HepG2 (cell line): ENCODE data around the gene AJUBA. TPM values are rescaled to one million over a fixed set of nuclear protein-coding genes. Genes with fewer than 3 reads are reported as not detected.

Source experiments
- ATAC-seq: fragments of 200-7000 bp; cut with Tn5 transposase; 3 replicates; pipeline ENCODE4 v1.9.1; 2020; ENCODE audit warnings: mild to moderate bottlenecking, moderate library complexity
- BruUV-seq: library from RNA; stranded (reverse); fragments of 400-500 nt; replicated peaks from 2 replicates; lab custom pipeline; 2021; lab: Mats Ljungman, UMichigan
- CTCF ChIA-PET: fragments of 300-600 bp; formaldehyde crosslinking; extraction: SDS; loops from one replicate; lab custom pipeline; 2021; ENCODE audit warnings: low total read pairs, inconsistent platforms, low intra/inter-chr PET ratio; lab: Yijun Ruan, JAX
- POLR2A ChIA-PET: fragments of 350-600 bp; sonication (Branson Sonifier 250); formaldehyde crosslinking; loops from one replicate; lab custom pipeline; 2020; ENCODE audit warnings: antibody characterized with exemption, inconsistent platforms; lab: Yijun Ruan, JAX
- DNase-seq: peaks from one replicate; pipeline ENCODE4 v3.0.0-alpha.2; 2015; ENCODE audit warnings: low spot score
- FAIRE-seq: peaks from 3 replicates; lab custom pipeline; 2011; peaks lifted over from hg19 to GRCh38; lab: Jason Lieb, UNC
- H2AFZ ChIP-seq: one replicate; pipeline ENCODE4 v1.6.1; 2011; ENCODE audit warnings: low read length, inconsistent platforms
- H3K27ac ChIP-seq: fragments of 300-600 bp; 3 replicates; pipeline ENCODE4 v1.8.0; 2011; ENCODE audit warnings: mixed run types, mild to moderate bottlenecking, mixed read lengths, low read length, inconsistent platforms; ENCODE audit not compliant: insufficient read depth; ENCODE audit errors: extremely low read length
- H3K27me3 ChIP-seq, 2 experiments: fragments of 200-600 bp in 1 of 2; 2 replicates in 1 of 2; 3 replicates in 1 of 2; pipeline versions ENCODE4 v1.6.0 to v1.8.0; 2011; ENCODE audit warnings: low read length in 2 of 2, mild to moderate bottlenecking in 2 of 2, moderate library complexity in 2 of 2, inconsistent platforms in 1 of 2; ENCODE audit not compliant: insufficient read depth in 2 of 2, control insufficient read depth in 1 of 2
- H3K36me3 ChIP-seq, 2 experiments: fragments of 200-600 bp in 1 of 2; replicated peaks in 1 of 2; 2 replicates in 1 of 2; 3 replicates in 1 of 2; pipeline versions ENCODE4 v1.5.1 to v1.8.0; 2011; ENCODE audit warnings: low read length in 2 of 2, inconsistent platforms in 1 of 2; ENCODE audit not compliant: insufficient read depth in 2 of 2, control insufficient read depth in 1 of 2
- H3K4me1 ChIP-seq: 2 replicates; pipeline ENCODE4 v1.5.1; 2012; ENCODE audit warnings: low read length, inconsistent platforms; ENCODE audit not compliant: insufficient read depth
- H3K4me2 ChIP-seq: 2 replicates; pipeline ENCODE4 v1.6.0; 2011; ENCODE audit warnings: low read depth, low read length, inconsistent platforms
- H3K4me3 ChIP-seq, 3 experiments: fragments of 200-600 bp in 1 of 3; sonication (generic), shearing (Covaris generic) in 1 of 3; replicated peaks in 1 of 3; 2 replicates each; pipeline ENCODE4 v1.5.1; 2011 to 2016; ENCODE audit warnings: low read length in 3 of 3, inconsistent platforms in 2 of 3, low read depth in 2 of 3, mild to moderate bottlenecking in 2 of 3, control low read depth in 1 of 3, mixed read lengths in 1 of 3; ENCODE audit not compliant: insufficient read depth in 1 of 3
- H3K79me2 ChIP-seq: one replicate; pipeline ENCODE4 v1.6.1; 2011; ENCODE audit warnings: low read length, inconsistent platforms; ENCODE audit not compliant: insufficient read depth
- H3K9ac ChIP-seq: 2 replicates; pipeline ENCODE4 v1.6.0; 2011; ENCODE audit warnings: mild to moderate bottlenecking, low read depth, low read length, inconsistent platforms; ENCODE audit not compliant: insufficient read depth
- H3K9me3 ChIP-seq: 2 replicates; pipeline ENCODE4 v1.5.1; 2012; ENCODE audit warnings: mild to moderate bottlenecking, low read length
- H4K20me1 ChIP-seq: 2 replicates; pipeline ENCODE4 v1.6.0; 2011; ENCODE audit warnings: inconsistent platforms, mild to moderate bottlenecking, low read length, moderate library complexity; ENCODE audit not compliant: insufficient read depth
- ELF3 ChIP-seq: IDR thresholded peaks from 2 replicates; pipeline ENCODE4 v1.6.1; 2016; ENCODE audit warnings: missing genetic modification reagents, missing compliant biosample characterization
- EP300 ChIP-seq, 3 experiments: sonication (generic) in 1 of 3; formaldehyde crosslinking in 1 of 3; IDR thresholded peaks; 2 replicates each; pipeline versions ENCODE4 v1.5.1 to v1.6.1; 2011 to 2020; ENCODE audit warnings: low read depth in 2 of 3, low read length in 2 of 3, borderline replicate concordance in 1 of 3, improper control_type of control experiment in 1 of 3, mild to moderate bottlenecking in 1 of 3, missing genetic modification reagents in 1 of 3, moderate library complexity in 1 of 3
- GZF1 ChIP-seq: sonication (generic); formaldehyde crosslinking; IDR thresholded peaks from 2 replicates; pipeline ENCODE4 v1.5.1; 2020; ENCODE audit warnings: mild to moderate bottlenecking, missing genetic modification reagents
- HHEX ChIP-seq: IDR thresholded peaks from 2 replicates; pipeline ENCODE4 v1.6.1; 2016; ENCODE audit warnings: control low read depth
- KAT8 ChIP-seq: IDR thresholded peaks from 2 replicates; pipeline ENCODE4 v1.6.1; 2016; ENCODE audit warnings: missing genetic modification reagents, missing compliant biosample characterization
- KMT2A ChIP-seq: sonication (generic); formaldehyde crosslinking; IDR thresholded peaks from 2 replicates; pipeline ENCODE4 v1.4.0; 2020; ENCODE audit warnings: missing genetic modification reagents
- RFX1 ChIP-seq: fragments of 450-650 bp; IDR thresholded peaks from 2 replicates; pipeline ENCODE4 v1.6.1; 2017
- RORA ChIP-seq: sonication (generic); formaldehyde crosslinking; IDR thresholded peaks from 2 replicates; pipeline ENCODE4 v1.5.0; 2020; ENCODE audit warnings: mild to moderate bottlenecking, missing genetic modification reagents, moderate library complexity
- SIX4 ChIP-seq: sonication (generic); formaldehyde crosslinking; IDR thresholded peaks from 2 replicates; pipeline ENCODE4 v1.4.0; 2020; ENCODE audit warnings: missing genetic modification reagents
- SOX13 ChIP-seq, 3 experiments: fragments of 450-650 bp in 1 of 3; sonication (generic) in 1 of 3; formaldehyde crosslinking in 1 of 3; IDR thresholded peaks in 2 of 3; conservative IDR thresholded peaks in 1 of 3; 2 replicates each; pipeline versions ENCODE4 v1.5.0 to v1.6.1; 2016 to 2020; ENCODE audit warnings: antibody characterized with exemption in 1 of 3, mild to moderate bottlenecking in 1 of 3, missing compliant biosample characterization in 1 of 3, missing genetic modification reagents in 1 of 3, moderate library complexity in 1 of 3
- ZBTB3 ChIP-seq: sonication (generic); formaldehyde crosslinking; IDR thresholded peaks from 2 replicates; pipeline ENCODE4 v1.4.0; 2020; ENCODE audit warnings: low read depth, mild to moderate bottlenecking, moderate library complexity, missing genetic modification reagents, borderline replicate concordance
- ZNF136 ChIP-seq: sonication (generic); formaldehyde crosslinking; IDR thresholded peaks from 2 replicates; pipeline ENCODE4 v1.8.1; 2022; ENCODE audit warnings: low read depth, mild to moderate bottlenecking, moderate library complexity, missing genetic modification reagents
- ZNF317 ChIP-seq: sonication (generic); formaldehyde crosslinking; IDR thresholded peaks from 2 replicates; pipeline ENCODE4 v1.5.0; 2020; ENCODE audit warnings: mild to moderate bottlenecking, missing genetic modification reagents
- ZNF792 ChIP-seq: IDR thresholded peaks from 2 replicates; pipeline ENCODE4 v1.6.1; 2016
- WGBS: methylation state at CpG from one replicate; pipeline ENCODE4 v1.1.6; 2017; ENCODE audit warnings: low lambda C conversion rate; 5-methylcytosine and 5-hydroxymethylcytosine counted together
- in situ Hi-C: cut with HindIII; loops from 2 replicates; pipeline ENCODE4 v1.10.0; 2017; ENCODE audit warnings: low pct_unique_long_range_greater_than_20kb; ENCODE audit not compliant: extremely low pct_ligation_motif_present
- intact Hi-C: fragments of 100-400 bp; cut with micrococcal nuclease; formaldehyde crosslinking; loops from one replicate; pipeline ENCODE4 v1.10.0; 2022; ENCODE audit not compliant: unreplicated experiment
- polyA plus RNA-seq, 8 experiments: library from polyadenylated mRNA; depleted of rRNA in 3 of 8; stranded (reverse) in 7 of 8; unstranded in 1 of 8; fragments of >200 nt; fragmentation: Illumina TruSeq in 4 of 8; extraction: Trizol in 4 of 8; gene quantifications; 2 replicates each; pipeline versions ENCODE4 v1.2.1 to v1.2.3, GENCODE V29; 2011 to 2016; ENCODE audit warnings: low read depth in 4 of 8, missing spikeins in 1 of 8, mixed read lengths in 1 of 8; ENCODE audit not compliant: insufficient read depth in 1 of 8
- total RNA-seq, 5 experiments: library from RNA; depleted of rRNA; stranded (reverse); fragments of >200 nt; fragmentation: Illumina TruSeq; extraction: Trizol; gene quantifications; 2 replicates each; pipeline ENCODE4 v1.2.3, GENCODE V29; 2016; ENCODE audit warnings: low read depth in 1 of 5
- TF ChIP-seq, protein P1 (sequence below): sonication (generic); formaldehyde crosslinking; conservative IDR thresholded peaks from 2 replicates; pipeline ENCODE4 v1.8.0; 2022; ENCODE audit warnings: low read depth, missing genetic modification reagents

Gene AJUBA
- total and polyA plus RNA-seq, 2 of the 13 experiments (the other 11 are each of a cell fraction or from before 2014, with no cell fraction given): 157 to 241 TPM

DNA sequence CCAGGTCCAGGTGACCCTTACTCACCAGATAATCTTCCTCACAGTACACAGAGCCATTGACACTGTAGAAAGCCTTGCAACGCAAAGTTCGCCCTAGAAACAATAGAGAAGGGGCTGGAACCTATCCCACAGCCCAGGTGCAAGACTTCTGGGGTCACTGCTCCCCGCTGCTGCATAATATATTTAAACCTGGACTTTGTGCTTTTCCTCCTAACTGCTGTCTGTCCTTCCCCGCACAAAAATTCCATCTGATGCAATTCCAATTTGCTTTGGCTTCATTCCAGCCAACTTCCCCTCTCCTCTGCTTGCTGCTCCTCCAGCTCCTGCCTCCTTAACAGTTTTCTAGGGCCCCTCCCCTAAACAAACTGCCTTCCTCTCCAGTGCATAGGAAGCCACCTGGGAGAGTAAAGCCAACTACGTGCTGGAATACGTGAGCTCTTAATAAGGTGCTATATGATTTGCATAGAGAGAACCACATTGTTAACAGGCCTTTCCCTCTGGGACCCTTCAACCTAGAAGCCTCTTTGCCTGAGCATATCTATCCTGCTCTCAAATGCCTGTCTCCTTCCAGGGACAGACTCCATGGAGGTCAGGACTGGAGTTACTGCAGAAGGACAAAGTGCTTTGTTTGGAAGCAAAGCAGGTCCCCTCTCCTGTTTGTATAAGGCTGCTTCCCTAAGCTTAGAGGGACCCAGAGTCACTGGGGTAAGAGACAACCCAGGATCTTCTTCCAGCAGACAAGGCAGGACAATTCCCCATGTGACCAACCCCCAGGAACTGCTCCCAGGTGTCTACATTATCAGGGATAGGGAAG is 5.5 kb downstream of the AJUBA start (continued):
- TF ChIP-seq ZBTB3 (CRISPR knock-in tag) (0 out of 2 replicates have a peak, but pooled peaks have one; percentile 53), ZNF136 (CRISPR knock-in tag) (peak; percentile 76; the same call in 1 of the 2 replicates), KAT8 (CRISPR knock-in tag) (peak; percentile 89), ZNF792 (CRISPR knock-in tag) (peak; percentile 68), KMT2A (no peak; the same call in 1 of the 2 replicates), RORA (CRISPR knock-in tag) (no peak), SIX4 (peak; percentile 83), RFX1 (no peak), GZF1 (CRISPR knock-in tag) (peak; percentile 70; the same call in 1 of the 2 replicates)

DNA sequence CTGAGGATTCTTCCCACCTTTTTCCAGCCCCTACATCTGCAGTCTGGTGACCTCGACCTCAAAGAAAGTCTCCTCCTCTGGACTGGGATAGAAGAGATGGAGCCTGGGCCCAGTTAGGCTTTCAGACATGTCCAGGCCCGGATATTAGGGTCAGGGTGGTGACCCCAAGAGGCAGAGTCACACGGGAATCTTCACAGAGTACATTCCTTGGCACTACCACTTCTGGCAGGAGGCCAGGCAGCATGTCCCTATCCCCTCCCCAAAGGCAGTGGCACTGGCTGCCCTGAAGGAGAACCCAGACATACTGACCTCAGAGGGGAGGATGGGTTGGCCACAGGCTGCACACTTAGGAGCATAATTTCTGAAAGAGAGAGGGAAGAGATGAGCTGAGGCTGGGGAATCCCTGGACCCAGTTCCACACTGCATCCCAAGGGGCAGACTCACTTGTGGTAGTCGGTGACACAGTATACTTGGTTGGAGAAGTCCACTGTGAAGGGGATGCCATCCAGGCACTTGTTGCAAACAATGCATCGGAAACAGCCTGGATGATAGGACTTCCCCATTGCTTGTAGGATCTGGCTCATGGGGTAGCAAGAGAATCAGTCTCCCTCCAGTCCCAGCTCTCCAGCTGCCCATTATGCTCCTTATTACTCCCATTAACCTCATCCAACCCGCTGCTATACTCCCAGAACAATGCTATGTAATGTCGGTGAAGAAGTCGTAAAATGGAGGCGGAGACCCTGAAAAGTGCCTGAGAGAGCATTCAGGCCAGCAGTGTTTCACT is 7.6 kb downstream of the AJUBA start:
- no TSS peak for BruUV-seq
- Histone ChIP-seq H3K4me3 (0 out of 6 replicates have a peak overlapping the region, but pooled peaks of 1 of the 3 experiments have one; percentile 1), H3K4me1 (peaks cover 78% of the 10 kb centered on the region), H3K9ac (peak overlapping the region; percentile 21), H3K9me3 (no peaks in the 10 kb centered on the region), H3K79me2 (peaks cover 55% of the 10 kb centered on the region), H2AFZ (no peak overlapping the region), H4K20me1 (peaks cover 22% of the 10 kb centered on the region), H3K27me3 (no peaks in the 10 kb centered on the region), H3K27ac (peak overlapping the region; percentile 97), H3K36me3 (peaks cover 36 to 58% of the 10 kb centered on the region in 2 experiments), H3K4me2 (peak overlapping the region; percentile 39)
- WGBS: 89% methylated on average over 9 of the region's 9 CpGs
- no peak for FAIRE-seq
- POLR2A ChIA-PET: interaction anchor here (0.9 to 26.8 kb wide), 8 partner anchors 2 to 94 kb away, joined by 3 to 1670 read pairs (median 50); partner anchors contain the start of genes AJUBA, CDH24, HAUS4 and PSMB5
- intact Hi-C loops: no loop called here
- CTCF ChIA-PET: interaction anchor here (1.7 to 5.4 kb wide), 3 partner anchors 10 to 418 kb away, joined by 8 to 298 read pairs (median 29); partner anchors contain the start of genes AJUBA and CDH24
- no peak for ATAC-seq
- in situ Hi-C loops: no loop called here
- DNase-seq: no peak
- no peak for TF ChIP-seq EP300 (IDR thresholded peaks at IDR 0.05; ENCODE audit: low read depth in 2 of 2, low read length in 2 of 2)
- 0 out of 2 replicates have a peak, but pooled peaks have one; percentile 9 for TF ChIP-seq EP300 (CRISPR knock-in tag; IDR thresholded peaks at IDR 0.05; ENCODE audit: borderline replicate concordance)
- no peak for TF ChIP-seq ZNF317
- 0 out of 2 replicates have a peak, but pooled peaks have one; percentile 53 for TF ChIP-seq HHEX (CRISPR knock-in tag)
- TF ChIP-seq, protein P1, sequence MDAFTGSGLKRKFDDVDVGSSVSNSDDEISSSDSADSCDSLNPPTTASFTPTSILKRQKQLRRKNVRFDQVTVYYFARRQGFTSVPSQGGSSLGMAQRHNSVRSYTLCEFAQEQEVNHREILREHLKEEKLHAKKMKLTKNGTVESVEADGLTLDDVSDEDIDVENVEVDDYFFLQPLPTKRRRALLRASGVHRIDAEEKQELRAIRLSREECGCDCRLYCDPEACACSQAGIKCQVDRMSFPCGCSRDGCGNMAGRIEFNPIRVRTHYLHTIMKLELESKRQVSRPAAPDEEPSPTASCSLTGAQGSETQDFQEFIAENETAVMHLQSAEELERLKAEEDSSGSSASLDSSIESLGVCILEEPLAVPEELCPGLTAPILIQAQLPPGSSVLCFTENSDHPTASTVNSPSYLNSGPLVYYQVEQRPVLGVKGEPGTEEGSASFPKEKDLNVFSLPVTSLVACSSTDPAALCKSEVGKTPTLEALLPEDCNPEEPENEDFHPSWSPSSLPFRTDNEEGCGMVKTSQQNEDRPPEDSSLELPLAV (CRISPR knock-in tag): no peak
- no peak for TF ChIP-seq ELF3
- no peak for TF ChIP-seq SOX13 (IDR thresholded peaks at IDR 0.05)
- 0 out of 4 replicates have a peak, but pooled peaks have one; percentile 7 to 61 for TF ChIP-seq SOX13 (CRISPR knock-in tag; conservative IDR thresholded peaks at IDR 0.05 in 1 of 2, IDR thresholded peaks at IDR 0.05 in 1 of 2)
